Adrenal gland (tissue), 5 donors: Measurements from ENCODE around the gene BAK1.

Experiments
- CTCF ChIP-seq, 6 experiments: fragments of 450-650 bp in 4 of 6; fragments of 200-600 bp in 2 of 6; sonication (generic) in 1 of 6; IDR thresholded peaks; 1 replicate in 5 of 6; 2 replicates in 1 of 6; pipeline versions ENCODE4 v1.5.1 to v1.8.0; 2016 to 2021; ENCODE audit warnings: antibody characterized with exemption in 6 of 6, mild to moderate bottlenecking in 2 of 6, moderate library complexity in 1 of 6
- POLR2A ChIP-seq, 2 donors: fragments of 450-650 bp; IDR thresholded peaks; one replicate each; pipeline ENCODE4 v1.6.1; 2017; ENCODE audit warnings: antibody characterized with exemption in 2 of 2, mild to moderate bottlenecking in 2 of 2, moderate library complexity in 1 of 2
- donor health status: DM: no; HTN: no; CAD: no.

- TF ChIP-seq CTCF (IDR thresholded peaks at IDR 0.05) (no peak), POLR2A (IDR thresholded peaks at IDR 0.05) (no peak)
Measured at GRCh38 chr6:33597551-33598322, 17.7 kb upstream of the BAK1 start.
